CD4-positive, alpha-beta T cell (primary cell): ENCODE measurements around the gene SLC2A5. TPM values are rescaled to one million over a fixed set of nuclear protein-coding genes. Genes with fewer than 3 reads are reported as not detected.

Experiments
- ATAC-seq: fragments of 200-7000 bp; cut with Tn5 transposase; one replicate; pipeline ENCODE4 v1.10.0; 2022; ENCODE audit warnings: mild to moderate bottlenecking; ENCODE audit not compliant: poor library complexity
- CTCF ChIA-PET: fragments of 350-600 bp; sonication (Branson Sonifier 250); formaldehyde crosslinking; loops from one replicate; lab custom pipeline; 2021; ENCODE audit warnings: antibody characterized with exemption, inconsistent platforms; lab: Charles Lee
- POLR2A ChIA-PET: fragments of 350-600 bp; sonication (Branson Sonifier 250); formaldehyde crosslinking; loops from one replicate; lab custom pipeline; 2021; ENCODE audit warnings: antibody characterized with exemption, inconsistent platforms; lab: Charles Lee
- DNase-seq, 14 experiments: peaks; one replicate each; pipeline ENCODE4 v3.0.0-alpha.2; 2013 to 2020; ENCODE audit warnings: mixed read lengths in 2 of 14
- H3K27ac ChIP-seq, 2 donors: one replicate each; pipeline versions ENCODE4 v1.5.1 to v1.7.0; 2013; ENCODE audit warnings: low read length in 2 of 2, low read depth in 1 of 2, mild to moderate bottlenecking in 1 of 2
- H3K27me3 ChIP-seq, 2 experiments: 1 replicate in 1 of 2; 2 replicates in 1 of 2; pipeline versions ENCODE4 v1.6.1 to v1.7.0; 2013; ENCODE audit warnings: low read length in 2 of 2, control low read depth in 1 of 2, mild to moderate bottlenecking in 1 of 2, moderate library complexity in 1 of 2; ENCODE audit not compliant: insufficient read depth in 2 of 2, control insufficient read depth in 1 of 2
- H3K36me3 ChIP-seq: one replicate; pipeline ENCODE4 v1.6.1; 2013; ENCODE audit warnings: low read length, control low read depth; ENCODE audit not compliant: insufficient read depth
- H3K4me1 ChIP-seq: one replicate; pipeline ENCODE4 v1.6.1; 2013; ENCODE audit warnings: low read length, control low read depth; ENCODE audit not compliant: insufficient read depth
- H3K4me3 ChIP-seq: one replicate; pipeline ENCODE4 v1.5.1; 2013; ENCODE audit warnings: mild to moderate bottlenecking, low read length, moderate library complexity
- H3K9me3 ChIP-seq, 2 experiments: 1 replicate in 1 of 2; 2 replicates in 1 of 2; pipeline versions ENCODE4 v1.6.1 to v1.7.0; 2013; ENCODE audit warnings: low read length in 2 of 2, mild to moderate bottlenecking in 2 of 2, control low read depth in 1 of 2, moderate library complexity in 1 of 2; ENCODE audit not compliant: control insufficient read depth in 1 of 2, insufficient read depth in 1 of 2
- H3K27ac Mint-ChIP-seq: one replicate; pipeline ENCODE4 v1.8.0; 2020; ENCODE audit warnings: mixed read lengths
- H3K27me3 Mint-ChIP-seq: one replicate; pipeline ENCODE4 v1.8.0; 2021; ENCODE audit warnings: mixed read lengths
- H3K36me3 Mint-ChIP-seq: one replicate; pipeline ENCODE4 v1.8.0; 2021; ENCODE audit warnings: low read depth, mixed read lengths
- H3K4me1 Mint-ChIP-seq: one replicate; pipeline ENCODE4 v1.8.0; 2021; ENCODE audit warnings: low read depth, mixed read lengths
- H3K4me3 Mint-ChIP-seq: one replicate; pipeline ENCODE4 v1.8.0; 2020; ENCODE audit warnings: mild to moderate bottlenecking, mixed read lengths
- H3K9me3 Mint-ChIP-seq: one replicate; pipeline ENCODE4 v1.8.0; 2020; ENCODE audit warnings: mixed read lengths
- intact Hi-C, 2 experiments: fragments of 100-400 bp; cut with DNase I in 1 of 2; cut with micrococcal nuclease in 1 of 2; formaldehyde crosslinking; loops; one replicate each; pipeline versions ENCODE4 v1.15.1 to v1.9.0; 2023 to 2025; cut with DNase I, micrococcal nuclease
- total RNA-seq, 174 experiments: library from RNA in 2 of 174; stranded (reverse) in 2 of 174; gene quantifications; one replicate each; pipeline ENCODE4 v1.2.3 and lab custom pipeline; 2021 to 2026
- TF ChIP-seq, protein P1 (sequence below): fragments of 200-600 bp; IDR thresholded peaks from one replicate; pipeline ENCODE4 v1.8.0; 2022; ENCODE audit warnings: antibody characterized with exemption, mild to moderate bottlenecking

SLC2A5 gene
- total RNA-seq, 2 experiments from 2014 or later, result not detected

DNA sequence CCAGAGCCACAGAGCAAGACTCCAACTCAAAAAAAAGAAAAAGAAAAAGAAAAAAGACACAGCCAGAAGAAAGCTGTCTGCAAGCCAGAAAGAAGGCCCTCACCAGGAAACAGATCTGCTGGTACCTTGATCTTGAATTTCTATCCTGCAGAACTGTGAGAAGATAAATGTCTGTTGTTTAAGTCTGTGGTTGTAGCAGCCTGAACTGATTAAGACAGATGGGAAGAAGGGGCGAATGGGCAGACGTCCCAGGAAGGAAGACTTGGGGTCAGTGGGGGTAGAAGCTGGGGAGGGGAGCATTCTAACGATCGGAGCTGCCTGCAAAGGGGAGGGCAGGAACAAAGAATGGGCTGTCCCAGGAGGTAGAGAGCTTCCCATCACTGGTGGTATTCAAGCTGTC lies 49.5 kb downstream of the SLC2A5 start:
- no peaks in the 10 kb centered on the region for H3K36me3 ChIP-seq

DNA sequence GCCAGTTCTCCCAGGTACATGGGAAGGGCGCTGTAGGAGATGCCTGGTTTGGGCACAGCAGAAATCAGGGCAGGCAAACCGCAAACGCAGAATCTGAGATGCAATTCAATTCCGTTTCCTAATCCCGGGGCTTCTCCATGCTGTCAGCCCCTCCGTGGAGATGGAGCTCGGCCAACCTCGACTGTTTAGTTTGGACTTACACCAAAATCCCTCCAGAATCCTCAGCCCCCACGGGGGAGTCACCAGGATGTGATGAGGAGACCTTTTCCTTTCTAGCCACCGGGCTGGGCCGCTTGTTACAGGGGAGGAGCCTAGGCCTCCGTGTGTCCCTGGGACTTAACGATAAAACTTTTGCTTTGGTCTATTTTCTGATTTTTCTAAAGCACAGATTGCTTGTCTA lies 51.1 kb downstream of the SLC2A5 start:
- peaks cover 3% of the 10 kb centered on the region for H3K27me3 Mint-ChIP-seq
- H3K27me3 ChIP-seq, result no peaks in the 10 kb centered on the region
- H3K27ac Mint-ChIP-seq, result no peak overlapping the region
- H3K4me3 ChIP-seq, result no peak overlapping the region
- H3K4me1 ChIP-seq, result no peaks in the 10 kb centered on the region
- no peak overlapping the region for H3K27ac ChIP-seq
- TF ChIP-seq, protein P1, sequence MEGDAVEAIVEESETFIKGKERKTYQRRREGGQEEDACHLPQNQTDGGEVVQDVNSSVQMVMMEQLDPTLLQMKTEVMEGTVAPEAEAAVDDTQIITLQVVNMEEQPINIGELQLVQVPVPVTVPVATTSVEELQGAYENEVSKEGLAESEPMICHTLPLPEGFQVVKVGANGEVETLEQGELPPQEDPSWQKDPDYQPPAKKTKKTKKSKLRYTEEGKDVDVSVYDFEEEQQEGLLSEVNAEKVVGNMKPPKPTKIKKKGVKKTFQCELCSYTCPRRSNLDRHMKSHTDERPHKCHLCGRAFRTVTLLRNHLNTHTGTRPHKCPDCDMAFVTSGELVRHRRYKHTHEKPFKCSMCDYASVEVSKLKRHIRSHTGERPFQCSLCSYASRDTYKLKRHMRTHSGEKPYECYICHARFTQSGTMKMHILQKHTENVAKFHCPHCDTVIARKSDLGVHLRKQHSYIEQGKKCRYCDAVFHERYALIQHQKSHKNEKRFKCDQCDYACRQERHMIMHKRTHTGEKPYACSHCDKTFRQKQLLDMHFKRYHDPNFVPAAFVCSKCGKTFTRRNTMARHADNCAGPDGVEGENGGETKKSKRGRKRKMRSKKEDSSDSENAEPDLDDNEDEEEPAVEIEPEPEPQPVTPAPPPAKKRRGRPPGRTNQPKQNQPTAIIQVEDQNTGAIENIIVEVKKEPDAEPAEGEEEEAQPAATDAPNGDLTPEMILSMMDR, result no peak
- no peaks in the 10 kb centered on the region for H3K9me3 ChIP-seq
- no peaks in the 10 kb centered on the region for H3K9me3 Mint-ChIP-seq
- no peaks in the 10 kb centered on the region for H3K4me1 Mint-ChIP-seq
- POLR2A ChIA-PET, result no interaction called here
- intact Hi-C loops, result no loop called here
- CTCF ChIA-PET, result no interaction called here
- DNase-seq (no peak), ATAC-seq (no peak)
- H3K36me3 Mint-ChIP-seq, result no peaks in the 10 kb centered on the region
- no peak overlapping the region for H3K4me3 Mint-ChIP-seq
- no peaks in the 10 kb centered on the region for H3K36me3 ChIP-seq

More for the DNA sequence above, 49.5 kb downstream of the SLC2A5 start:
- TF ChIP-seq, protein P1, result no peak
- ATAC-seq, result no peak
- no peak overlapping the region for H3K27ac Mint-ChIP-seq
- peaks cover 0 to 4% of the 10 kb centered on the region in 2 experiments for H3K9me3 ChIP-seq
- H3K4me3 Mint-ChIP-seq, result no peak overlapping the region
- H3K27me3 ChIP-seq, result no peaks in the 10 kb centered on the region
- CTCF ChIA-PET, result interaction anchor here (1.9 kb wide), 1 partner anchor 15 kb away, joined by 4 read pairs; no protein-coding TSS in a partner anchor
- H3K27ac ChIP-seq, result no peak overlapping the region
- H3K27me3 Mint-ChIP-seq, result no peaks in the 10 kb centered on the region
- no peaks in the 10 kb centered on the region for H3K9me3 Mint-ChIP-seq
- DNase-seq, result no peak
- no peaks in the 10 kb centered on the region for H3K4me1 Mint-ChIP-seq
- intact Hi-C loops, result no loop called here
- no peaks in the 10 kb centered on the region for H3K4me1 ChIP-seq
- no peaks in the 10 kb centered on the region for H3K36me3 Mint-ChIP-seq
- no peak overlapping the region for H3K4me3 ChIP-seq
- POLR2A ChIA-PET, result no interaction called here

DNA sequence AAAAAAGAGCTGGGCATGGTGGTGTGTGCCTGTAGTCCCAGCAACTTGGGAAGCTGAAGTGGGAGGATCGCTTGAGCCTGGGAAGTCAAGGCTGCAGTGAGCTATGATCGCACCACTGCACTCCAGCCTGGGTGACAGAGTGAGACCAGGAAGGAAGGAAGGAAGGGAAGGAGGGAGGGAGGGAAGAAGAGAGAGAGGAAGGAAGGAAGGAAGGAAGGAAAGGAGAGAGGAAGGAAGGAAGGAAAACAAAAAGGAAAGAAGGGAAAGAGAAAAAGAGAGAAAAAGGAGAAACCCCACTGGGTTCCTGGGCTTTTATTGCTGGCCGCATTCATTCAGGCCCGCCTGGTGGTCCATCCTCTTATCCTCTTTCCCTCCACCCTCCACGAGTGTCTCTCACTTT lies 53.0 kb downstream of the SLC2A5 start:
- H3K9me3 Mint-ChIP-seq, result no peaks in the 10 kb centered on the region
- DNase-seq (no peak), ATAC-seq (no peak)
- H3K27ac Mint-ChIP-seq, result no peak overlapping the region
- CTCF ChIA-PET, result interaction anchor here (0.7 kb wide), 1 partner anchor 1691 kb away, joined by 3 read pairs; no protein-coding TSS in a partner anchor
- Histone ChIP-seq H3K9me3 (no peaks in the 10 kb centered on the region), H3K4me1 (no peaks in the 10 kb centered on the region), H3K4me3 (no peak overlapping the region), H3K27ac (no peak overlapping the region), H3K27me3 (no peaks in the 10 kb centered on the region), H3K36me3 (no peaks in the 10 kb centered on the region)
- intact Hi-C loops, result no loop called here
- H3K36me3 Mint-ChIP-seq, result no peaks in the 10 kb centered on the region
- no peak overlapping the region for H3K4me3 Mint-ChIP-seq
- TF ChIP-seq, protein P1, result no peak
- peaks cover 3% of the 10 kb centered on the region for H3K27me3 Mint-ChIP-seq
- POLR2A ChIA-PET, result no interaction called here
- no peaks in the 10 kb centered on the region for H3K4me1 Mint-ChIP-seq
